B cell (primary cell): ENCODE data around the gene PLIN4. TPM values are rescaled to one million over a fixed set of nuclear protein-coding genes. Genes with fewer than 3 reads are reported as not detected.

Experiments
- ATAC-seq: fragments of 200-7000 bp; cut with Tn5 transposase; one replicate; pipeline ENCODE4 v1.10.0; 2021; ENCODE audit warnings: low read depth, mild to moderate bottlenecking, moderate number of reproducible peaks, moderate library complexity
- CTCF ChIA-PET: fragments of 350-600 bp; sonication (Branson Sonifier 250); formaldehyde crosslinking; loops from one replicate; lab custom pipeline; 2021; ENCODE audit warnings: antibody characterized with exemption, inconsistent platforms; lab: Charles Lee
- POLR2A ChIA-PET: fragments of 350-600 bp; sonication (Branson Sonifier 250); formaldehyde crosslinking; loops from one replicate; lab custom pipeline; 2021; ENCODE audit warnings: antibody characterized with exemption; lab: Charles Lee
- DNase-seq: peaks from one replicate; pipeline ENCODE4 v3.0.0; 2013
- H2AFZ ChIP-seq: 2 replicates; pipeline ENCODE4 v1.6.1; 2012; ENCODE audit warnings: mild to moderate bottlenecking, low read depth, low read length; ENCODE audit not compliant: insufficient read depth, poor library complexity, severe bottlenecking
- H3K27ac ChIP-seq, 2 donors: 1 replicate in 1 of 2; 2 replicates in 1 of 2; pipeline ENCODE4 v1.5.1; 2012 to 2013; ENCODE audit warnings: low read length in 2 of 2, mild to moderate bottlenecking in 2 of 2, moderate library complexity in 1 of 2
- H3K27me3 ChIP-seq, 4 experiments: fragments of 200-600 bp in 1 of 4; sonication (generic) in 1 of 4; replicated peaks in 1 of 4; 1 replicate in 2 of 4; 2 replicates in 2 of 4; pipeline versions ENCODE4 v1.6.1 to v1.7.0; 2013 to 2016; ENCODE audit warnings: low read length in 3 of 4, mild to moderate bottlenecking in 2 of 4, mixed read lengths in 1 of 4, moderate library complexity in 1 of 4; ENCODE audit not compliant: insufficient read depth in 4 of 4, control insufficient read depth in 3 of 4; ENCODE audit errors: control extremely low read depth in 1 of 4
- H3K36me3 ChIP-seq, 2 experiments: replicated peaks in 1 of 2; 1 replicate in 1 of 2; 2 replicates in 1 of 2; pipeline versions ENCODE4 v1.6.1 to v1.7.1; 2013; ENCODE audit warnings: low read length in 1 of 2; ENCODE audit not compliant: insufficient read depth in 2 of 2, control insufficient read depth in 1 of 2; ENCODE audit errors: control extremely low read depth in 1 of 2, extremely low read depth in 1 of 2
- H3K4me1 ChIP-seq, 2 donors: fragments of 200-600 bp in 1 of 2; sonication (generic) in 1 of 2; 1 replicate in 1 of 2; 2 replicates in 1 of 2; pipeline versions ENCODE4 v1.5.1 to v1.6.1; 2013 to 2017; ENCODE audit warnings: low read length in 2 of 2; ENCODE audit not compliant: control insufficient read depth in 2 of 2, insufficient read depth in 2 of 2
- H3K4me2 ChIP-seq: replicated peaks from 2 replicates; pipeline ENCODE3; 2012; ENCODE audit warnings: mild to moderate bottlenecking, low read depth, low read length; ENCODE audit not compliant: poor library complexity, severe bottlenecking
- H3K4me3 ChIP-seq, 5 experiments: fragments of 200-600 bp in 1 of 5; sonication (generic) in 1 of 5; 1 replicate in 3 of 5; 2 replicates in 2 of 5; pipeline versions ENCODE4 v1.5.1 to v1.7.0; 2011 to 2016; ENCODE audit warnings: low read length in 4 of 5, mild to moderate bottlenecking in 4 of 5, low read depth in 2 of 5, control low read depth in 1 of 5, moderate library complexity in 1 of 5; ENCODE audit not compliant: insufficient read depth in 1 of 5; ENCODE audit errors: control extremely low read depth in 1 of 5, extremely low read depth in 1 of 5
- H3K79me2 ChIP-seq: fragments of 200-600 bp; sonication (generic); one replicate; pipeline ENCODE4 v1.6.0; 2016; ENCODE audit warnings: low read length; ENCODE audit not compliant: control insufficient read depth, insufficient read depth
- H3K9ac ChIP-seq: fragments of 200-600 bp; sonication (generic); 2 replicates; pipeline ENCODE4 v1.6.1; 2017; ENCODE audit warnings: mild to moderate bottlenecking, low read length, moderate library complexity
- H3K9me3 ChIP-seq, 3 donors: one replicate each; pipeline versions ENCODE4 v1.6.1 to v1.7.1; 2013; ENCODE audit warnings: low read length in 2 of 3; ENCODE audit not compliant: control insufficient read depth in 2 of 3, insufficient read depth in 1 of 3; ENCODE audit errors: control extremely low read depth in 1 of 3
- H4K20me1 ChIP-seq: 2 replicates; pipeline ENCODE4 v1.6.0; 2012; ENCODE audit warnings: mild to moderate bottlenecking, low read length; ENCODE audit not compliant: insufficient read depth, control insufficient read depth, poor library complexity, severe bottlenecking
- H3K27ac Mint-ChIP-seq: one replicate; pipeline ENCODE4 v1.8.0; 2021; ENCODE audit warnings: mixed read lengths
- H3K27me3 Mint-ChIP-seq: one replicate; pipeline ENCODE4 v1.8.0; 2021; ENCODE audit warnings: mixed read lengths
- H3K4me1 Mint-ChIP-seq: one replicate; pipeline ENCODE4 v1.8.0; 2021; ENCODE audit warnings: mixed read lengths
- H3K4me3 Mint-ChIP-seq: one replicate; pipeline ENCODE4 v1.8.0; 2021; ENCODE audit warnings: mixed read lengths
- H3K9me3 Mint-ChIP-seq: one replicate; pipeline ENCODE4 v1.8.0; 2022; ENCODE audit warnings: mixed read lengths; ENCODE audit not compliant: insufficient read depth
- EZH2 ChIP-seq: IDR thresholded peaks from 2 replicates; pipeline ENCODE4 v1.6.1; 2012; ENCODE audit warnings: borderline replicate concordance, low read depth, mild to moderate bottlenecking, moderate library complexity, low read length; ENCODE audit not compliant: insufficient read depth, poor library complexity, severe bottlenecking
- WGBS: methylation state at CpG from one replicate; pipeline ENCODE4 v1.1.5; 2013; ENCODE audit warnings: missing lambda C conversion rate; ENCODE audit not compliant: insufficient coverage; 5-methylcytosine and 5-hydroxymethylcytosine counted together
- intact Hi-C: fragments of 100-400 bp; cut with micrococcal nuclease; formaldehyde crosslinking; loops from one replicate; pipeline ENCODE4 v1.10.0; 2022
- polyA plus RNA-seq: library from polyadenylated mRNA; depleted of rRNA; stranded (reverse); fragments of >200 nt; gene quantifications from 2 replicates; pipeline ENCODE4 v1.2.3, GENCODE V29; 2012
- total RNA-seq, 2 donors: library from RNA; stranded (reverse); fragments of 120-200 nt in 1 of 2; gene quantifications; 1 replicate in 1 of 2; 2 replicates in 1 of 2; pipeline versions ENCODE4 v1.2.3 to v1.2.4, GENCODE V29; 2013 to 2022
- TF ChIP-seq, protein P1 (sequence below): fragments of 200-600 bp; IDR thresholded peaks from one replicate; pipeline ENCODE4 v1.8.0; 2022; ENCODE audit warnings: antibody characterized with exemption, mild to moderate bottlenecking

Gene PLIN4
- total and polyA plus RNA-seq, 2 donors (not counting 1 experiment from before 2014, with no cell fraction given) = 0.04 to 0.07 TPM

DNA sequence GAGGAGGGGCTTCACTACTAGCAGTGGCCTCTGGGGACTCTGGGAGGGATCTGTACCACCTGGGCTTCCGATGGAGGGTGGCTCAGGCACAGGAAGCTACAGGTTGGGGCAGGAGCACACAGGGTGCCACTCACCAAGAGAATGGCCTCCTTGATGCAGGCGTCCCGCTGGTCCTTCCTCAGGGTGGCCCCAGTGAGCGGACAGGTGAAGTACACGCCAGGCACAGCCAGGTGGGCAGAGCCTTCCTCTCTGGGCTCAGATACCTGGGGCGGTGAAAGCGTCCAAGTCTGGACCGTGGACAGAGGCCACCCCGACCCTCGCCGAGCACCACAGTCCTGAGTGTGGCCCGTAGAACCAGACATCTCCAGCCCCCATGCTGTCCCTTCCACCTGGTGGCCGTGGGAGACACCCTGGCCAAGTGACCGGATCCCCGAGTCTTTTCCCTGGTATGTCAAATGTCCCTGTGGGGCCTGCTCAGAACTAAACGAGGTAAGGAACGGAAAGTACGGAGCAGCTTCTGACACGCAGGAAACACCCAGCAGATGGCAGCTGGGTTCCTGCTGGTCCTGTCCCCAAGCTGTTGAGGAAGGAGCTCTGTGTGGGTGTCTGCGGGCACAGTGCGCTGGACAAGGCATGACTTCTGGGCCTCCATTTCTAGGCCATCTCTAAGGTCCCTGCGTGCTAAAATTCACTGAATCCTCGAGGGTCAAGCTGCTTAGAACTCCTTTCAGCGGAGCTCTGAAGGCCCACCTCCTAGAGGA, 65.9 kb downstream of the PLIN4 start:
- 91% methylated on average over 24 of the region's 24 CpGs for WGBS
- H3K27ac Mint-ChIP-seq = no peak overlapping the region
- H2AFZ ChIP-seq = no peak overlapping the region
- peaks cover 46% of the 10 kb centered on the region for H4K20me1 ChIP-seq
- H3K9me3 Mint-ChIP-seq = no peaks in the 10 kb centered on the region
- H3K4me1 ChIP-seq = peaks cover 9 to 14% of the 10 kb centered on the region in 2 donors
- no peak overlapping the region for H3K9ac ChIP-seq
- ChIA-PET CTCF (no interaction called here), POLR2A (interaction anchor here (0.7 to 0.9 kb wide), 2 partner anchors 77 to 386 kb away, joined by 3 to 5 read pairs; partner anchors contain the start of gene ZBTB7A)
- H3K4me3 ChIP-seq = no peak overlapping the region
- no peak for ATAC-seq
- no peaks in the 10 kb centered on the region for H3K27me3 ChIP-seq
- H3K27me3 Mint-ChIP-seq = no peaks in the 10 kb centered on the region
- H3K4me1 Mint-ChIP-seq = peaks cover 20% of the 10 kb centered on the region
- intact Hi-C loops = no loop called here
- no peak for DNase-seq
- TF ChIP-seq, protein P1, sequence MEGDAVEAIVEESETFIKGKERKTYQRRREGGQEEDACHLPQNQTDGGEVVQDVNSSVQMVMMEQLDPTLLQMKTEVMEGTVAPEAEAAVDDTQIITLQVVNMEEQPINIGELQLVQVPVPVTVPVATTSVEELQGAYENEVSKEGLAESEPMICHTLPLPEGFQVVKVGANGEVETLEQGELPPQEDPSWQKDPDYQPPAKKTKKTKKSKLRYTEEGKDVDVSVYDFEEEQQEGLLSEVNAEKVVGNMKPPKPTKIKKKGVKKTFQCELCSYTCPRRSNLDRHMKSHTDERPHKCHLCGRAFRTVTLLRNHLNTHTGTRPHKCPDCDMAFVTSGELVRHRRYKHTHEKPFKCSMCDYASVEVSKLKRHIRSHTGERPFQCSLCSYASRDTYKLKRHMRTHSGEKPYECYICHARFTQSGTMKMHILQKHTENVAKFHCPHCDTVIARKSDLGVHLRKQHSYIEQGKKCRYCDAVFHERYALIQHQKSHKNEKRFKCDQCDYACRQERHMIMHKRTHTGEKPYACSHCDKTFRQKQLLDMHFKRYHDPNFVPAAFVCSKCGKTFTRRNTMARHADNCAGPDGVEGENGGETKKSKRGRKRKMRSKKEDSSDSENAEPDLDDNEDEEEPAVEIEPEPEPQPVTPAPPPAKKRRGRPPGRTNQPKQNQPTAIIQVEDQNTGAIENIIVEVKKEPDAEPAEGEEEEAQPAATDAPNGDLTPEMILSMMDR = no peak
- no peak for TF ChIP-seq EZH2
- H3K4me3 Mint-ChIP-seq = no peak overlapping the region
- H3K27ac ChIP-seq = no peak overlapping the region
- no peaks in the 10 kb centered on the region for H3K9me3 ChIP-seq
- H3K4me2 ChIP-seq = no peak overlapping the region
- peaks cover 1 to 44% of the 10 kb centered on the region in 2 experiments for H3K36me3 ChIP-seq
- H3K79me2 ChIP-seq = peaks cover 18% of the 10 kb centered on the region

Other genes with a start within 250 kb of the PLIN4 start
- gene SHD, start 239.2 kb downstream of the PLIN4 start, total RNA-seq = 0.17 TPM in 1 of 2 replicates, not detected in the other
- not detected in 2 replicates for gene SHD, start 239.2 kb downstream of the PLIN4 start, polyA plus RNA-seq
- gene TMIGD2, start 216.1 kb downstream of the PLIN4 start, total RNA-seq = not detected in 2 replicates
- gene TMIGD2, start 216.1 kb downstream of the PLIN4 start, polyA plus RNA-seq = 0.24 and 0.66 TPM in 2 replicates
- gene FSD1, start 213.9 kb downstream of the PLIN4 start, total RNA-seq = 2.8 and 3.4 TPM in 2 replicates
- 2.7 and 3.2 TPM in 2 replicates for gene FSD1, start 213.9 kb downstream of the PLIN4 start, polyA plus RNA-seq
- 0.27 and 0.51 TPM in 2 replicates for gene STAP2, start 179.7 kb downstream of the PLIN4 start, total RNA-seq
- 0.33 and 0.72 TPM in 2 replicates for gene STAP2, start 179.7 kb downstream of the PLIN4 start, polyA plus RNA-seq
- gene MPND, start 174.9 kb downstream of the PLIN4 start, total RNA-seq = 25.6 and 30.3 TPM in 2 replicates
- 11.8 and 14.5 TPM in 2 replicates for gene MPND, start 174.9 kb downstream of the PLIN4 start, polyA plus RNA-seq
- gene SH3GL1, start 117.9 kb downstream of the PLIN4 start, total RNA-seq = 37.2 and 41.9 TPM in 2 replicates
- gene SH3GL1, start 117.9 kb downstream of the PLIN4 start, polyA plus RNA-seq = 42.4 and 45.2 TPM in 2 replicates
- 17.3 and 19.7 TPM in 2 replicates for gene CHAF1A, start 115.8 kb downstream of the PLIN4 start, total RNA-seq
- 15.1 and 15.7 TPM in 2 replicates for gene CHAF1A, start 115.8 kb downstream of the PLIN4 start, polyA plus RNA-seq
- 75.8 and 82.0 TPM in 2 replicates for gene UBXN6, start 60.7 kb downstream of the PLIN4 start, total RNA-seq
- gene UBXN6, start 60.7 kb downstream of the PLIN4 start, polyA plus RNA-seq = 76.6 and 77.6 TPM in 2 replicates
- gene HDGFL2, start 46.2 kb downstream of the PLIN4 start, total RNA-seq = 49.3 and 49.9 TPM in 2 replicates
- 16.6 and 18.4 TPM in 2 replicates for gene HDGFL2, start 46.2 kb downstream of the PLIN4 start, polyA plus RNA-seq
- gene PLIN5, start 16.7 kb upstream of the PLIN4 start, total RNA-seq = 0.15 and 1.00 TPM in 2 replicates
- gene PLIN5, start 16.7 kb upstream of the PLIN4 start, polyA plus RNA-seq = 0.27 and 0.56 TPM in 2 replicates
- 0.27 and 0.32 TPM in 2 replicates for gene LRG1, start 21.6 kb upstream of the PLIN4 start, total RNA-seq
- gene LRG1, start 21.6 kb upstream of the PLIN4 start, polyA plus RNA-seq = 0.21 and 0.48 TPM in 2 replicates
- 0.42 and 0.46 TPM in 2 replicates for gene SEMA6B, start 41.2 kb upstream of the PLIN4 start, total RNA-seq
- gene SEMA6B, start 41.2 kb upstream of the PLIN4 start, polyA plus RNA-seq = 0.88 TPM in 1 of 2 replicates, not detected in the other
- 20.9 and 21.7 TPM in 2 replicates for gene TNFAIP8L1, start 121.0 kb upstream of the PLIN4 start, total RNA-seq
- gene TNFAIP8L1, start 121.0 kb upstream of the PLIN4 start, polyA plus RNA-seq = 6.4 and 9.1 TPM in 2 replicates
- gene MYDGF, start 151.9 kb upstream of the PLIN4 start, total RNA-seq = 18.1 and 21.2 TPM in 2 replicates
- gene MYDGF, start 151.9 kb upstream of the PLIN4 start, polyA plus RNA-seq = 29.9 and 42.3 TPM in 2 replicates
- 109 and 115 TPM in 2 replicates for gene DPP9, start 205.4 kb upstream of the PLIN4 start, total RNA-seq
- gene DPP9, start 205.4 kb upstream of the PLIN4 start, polyA plus RNA-seq = 40.4 and 47.3 TPM in 2 replicates